ENCODE results near the gene HOOK1.

HOOK1 gene

DNA sequence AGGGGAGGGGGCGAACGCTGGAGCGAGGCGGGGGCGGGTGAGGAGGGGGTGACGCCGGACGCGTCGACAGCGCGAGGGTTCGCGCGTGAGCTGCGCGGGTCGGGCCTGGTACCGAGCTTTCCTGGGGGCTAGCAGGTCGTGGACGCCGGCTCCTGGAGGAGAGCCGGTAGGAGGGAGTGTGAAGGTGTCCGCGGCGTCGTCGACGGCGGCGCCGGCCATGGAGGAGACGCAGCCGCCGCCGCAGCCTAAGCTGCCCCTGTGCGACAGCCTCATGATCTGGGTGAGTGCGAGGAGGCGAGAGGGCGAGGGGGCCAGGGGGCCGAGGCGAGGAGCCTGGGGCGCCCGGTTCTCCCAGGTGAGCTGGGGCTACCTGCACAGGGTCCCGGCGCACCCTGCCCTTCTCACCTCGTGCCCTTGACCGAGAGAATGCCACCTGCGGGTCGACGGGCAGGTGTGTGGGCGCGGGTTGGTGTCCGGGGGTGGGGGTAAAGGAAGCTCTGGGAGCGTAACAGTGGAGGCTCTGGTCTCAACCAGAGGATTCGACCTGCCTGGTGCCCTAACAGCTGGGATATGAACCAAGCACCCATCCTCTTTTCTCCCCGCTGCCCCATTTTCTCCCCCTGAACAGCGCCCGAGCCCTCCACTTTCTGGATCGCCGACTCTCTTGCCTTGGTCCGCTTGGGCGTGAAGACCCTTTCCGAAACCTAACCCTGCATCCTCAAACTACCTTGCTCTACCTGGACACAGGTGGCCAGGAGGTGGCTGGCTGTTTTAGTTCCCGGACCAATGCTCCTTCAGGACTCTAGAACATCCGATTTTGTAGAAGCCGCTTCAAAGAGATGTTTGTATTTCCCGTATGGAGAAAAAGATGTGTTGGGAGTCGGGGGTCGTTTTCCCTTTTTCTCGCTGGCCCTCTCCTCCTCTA lies at the start of gene HOOK1:
HOOK1 (plus strand) TSS at position 49 of the 925 bp plus-strand sequence; CDS start at position 218, 169 bp downstream.
- peak; percentile 89 for DNase-seq

DNA sequence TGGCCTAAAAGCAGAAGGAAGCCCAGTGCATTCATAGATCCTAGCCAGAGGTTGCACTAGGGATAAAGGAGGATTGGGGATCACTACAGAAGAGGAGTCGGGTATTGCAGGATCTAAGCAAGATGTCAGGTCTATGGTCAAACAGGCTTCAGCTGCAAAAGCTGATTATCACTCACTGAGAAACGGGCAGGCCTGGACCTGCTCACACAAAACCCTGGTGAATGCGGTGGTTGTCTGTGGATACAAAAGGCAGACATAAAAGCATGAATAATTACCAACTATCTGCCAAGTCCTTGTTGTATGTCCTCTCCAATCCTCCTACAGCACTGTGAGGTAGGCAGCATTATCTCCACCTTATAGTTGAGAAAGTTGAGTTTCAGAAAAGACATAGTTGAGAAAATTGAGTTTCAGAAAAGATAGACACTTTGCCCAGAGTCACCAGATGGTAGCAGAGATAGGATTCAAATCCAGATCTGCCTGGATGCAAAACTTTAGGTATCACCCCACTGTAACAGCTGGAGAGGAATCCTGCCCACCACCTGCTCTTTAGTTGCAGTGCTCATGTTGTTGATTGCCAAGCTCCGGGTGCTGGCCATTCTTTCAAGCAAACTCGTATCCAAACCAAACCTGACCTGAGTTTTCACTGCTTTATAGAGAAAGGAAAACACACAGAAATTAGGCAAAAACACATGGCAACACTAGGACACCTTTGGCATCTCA lies 49.6 kb upstream of the HOOK1 start:
- peak; percentile 19 for DNase-seq

GRCh38 chr1:59766227-59766855 lies 48.4 kb upstream of the HOOK1 start:
- no peak for DNase-seq

DNA sequence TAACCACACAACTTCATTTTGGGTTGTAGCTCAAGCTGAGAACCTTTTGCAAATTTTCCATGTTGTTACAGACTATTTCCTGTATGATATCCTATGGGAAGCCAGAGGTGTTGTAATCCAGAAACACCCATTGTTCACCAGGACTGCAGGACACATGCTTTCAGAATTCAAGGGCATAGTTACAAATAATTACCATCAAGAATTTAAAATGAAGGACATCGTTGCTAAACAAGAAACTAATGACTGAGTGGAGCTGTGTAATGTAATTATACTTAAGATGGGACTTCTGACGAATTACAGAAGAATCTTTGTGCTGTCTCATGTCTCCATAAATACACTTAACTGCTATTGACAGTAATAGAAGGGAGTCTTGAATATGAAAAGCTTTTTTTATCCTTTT lies 47.6 kb upstream of the HOOK1 start:
- no peak for DNase-seq

- peak; percentile 82 for DNase-seq
Measured at GRCh38 chr1:59768792-59769735, 45.7 kb upstream of the HOOK1 start.

DNA sequence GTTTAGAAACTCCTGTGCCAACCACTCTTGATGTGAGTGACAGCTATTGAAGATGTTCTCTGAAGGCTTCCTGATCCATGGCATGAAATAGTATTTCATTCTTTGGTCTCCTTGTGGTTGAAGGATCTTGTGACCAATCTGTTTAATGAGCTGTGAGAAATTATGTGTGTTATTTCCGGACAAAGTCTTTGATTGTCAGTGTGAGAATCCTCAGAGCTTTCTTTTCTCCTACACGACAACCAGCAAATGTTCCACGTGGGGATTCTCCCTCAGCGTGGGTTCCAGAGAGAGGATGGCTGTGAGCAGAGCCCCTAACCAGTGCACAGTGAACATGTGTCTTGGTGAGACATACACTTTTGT lies 45.0 kb upstream of the HOOK1 start:
- DNase-seq: peak; percentile 46

DNA sequence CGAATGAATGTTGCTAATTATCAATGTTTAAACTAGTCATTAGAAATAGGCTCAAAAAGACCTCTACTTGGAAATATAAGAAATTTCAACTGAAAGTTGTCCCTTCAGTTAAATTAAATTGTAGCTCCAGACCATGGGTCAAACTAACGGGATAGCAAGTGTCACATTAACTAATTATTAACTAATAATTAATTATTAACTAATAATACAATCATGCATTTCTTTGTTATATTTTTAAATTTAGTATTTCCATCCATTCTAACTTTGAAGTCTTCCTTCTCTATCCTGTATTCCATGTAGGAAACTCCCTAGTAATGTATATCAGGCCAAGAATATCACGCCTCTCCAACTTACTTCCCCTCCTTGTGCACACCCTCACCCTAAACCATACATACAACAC lies 43.4 kb upstream of the HOOK1 start:
- no peak for DNase-seq

GRCh38 chr1:59775480-59775879 lies 39.3 kb upstream of the HOOK1 start:
- DNase-seq: no peak

- peak; percentile 13 for DNase-seq
Measured at GRCh38 chr1:59776960-59777852, 37.5 kb upstream of the HOOK1 start.

DNA sequence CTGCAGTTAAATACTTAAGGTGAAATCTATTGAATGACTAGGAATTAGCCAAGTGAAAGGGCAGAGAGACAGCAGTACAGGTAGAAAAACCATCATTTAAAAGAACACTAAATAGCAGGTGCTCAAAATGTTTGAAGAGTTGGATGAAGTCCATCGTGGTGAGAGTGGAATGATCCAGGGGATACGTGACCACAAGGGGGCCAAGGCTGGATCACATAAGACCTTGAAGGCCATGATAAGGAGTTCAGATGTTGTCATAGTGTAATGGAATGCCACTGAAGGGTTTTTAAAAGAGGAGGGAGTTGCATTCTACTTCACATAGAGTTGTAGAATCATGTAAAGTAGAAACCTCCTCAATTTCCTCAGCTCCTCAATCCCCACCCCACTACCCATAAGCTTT lies 34.8 kb upstream of the HOOK1 start:
- peak; percentile 52 for DNase-seq

GRCh38 chr1:59788825-59789224 lies 25.9 kb upstream of the HOOK1 start:
- DNase-seq: no peak

- DNase-seq: no peak
Measured at GRCh38 chr1:59798600-59798999, 16.1 kb upstream of the HOOK1 start.

DNA sequence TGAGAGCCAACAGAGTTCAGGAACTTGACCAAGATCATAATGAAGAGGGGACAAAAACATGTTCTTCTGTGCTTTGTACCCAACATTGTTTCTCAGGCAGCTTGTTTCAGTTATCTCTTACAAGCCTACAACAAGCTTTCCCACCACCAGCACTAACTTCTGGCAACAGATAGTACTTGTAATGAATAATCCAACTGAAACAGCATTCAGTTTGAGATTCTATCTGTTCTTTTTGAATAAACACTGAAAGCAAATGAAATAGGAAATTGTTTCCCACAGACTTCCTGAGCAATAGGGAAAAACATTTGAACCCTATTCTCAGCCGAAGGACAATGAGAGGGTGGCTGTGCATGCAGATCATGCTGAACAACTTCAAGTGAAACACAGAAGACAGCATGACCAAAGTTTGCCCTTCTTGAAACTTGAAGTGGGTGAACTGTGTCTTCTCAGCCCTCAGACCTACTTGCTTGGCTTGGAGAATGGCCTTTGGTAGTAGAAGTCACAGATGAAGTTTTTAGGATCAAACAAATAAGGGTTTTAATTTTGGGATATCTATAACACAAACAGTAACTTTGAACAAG lies 11.2 kb upstream of the HOOK1 start:
- DNase-seq: no peak

- DNase-seq: no peak
Measured at GRCh38 chr1:59804301-59804700, 10.4 kb upstream of the HOOK1 start.

DNA sequence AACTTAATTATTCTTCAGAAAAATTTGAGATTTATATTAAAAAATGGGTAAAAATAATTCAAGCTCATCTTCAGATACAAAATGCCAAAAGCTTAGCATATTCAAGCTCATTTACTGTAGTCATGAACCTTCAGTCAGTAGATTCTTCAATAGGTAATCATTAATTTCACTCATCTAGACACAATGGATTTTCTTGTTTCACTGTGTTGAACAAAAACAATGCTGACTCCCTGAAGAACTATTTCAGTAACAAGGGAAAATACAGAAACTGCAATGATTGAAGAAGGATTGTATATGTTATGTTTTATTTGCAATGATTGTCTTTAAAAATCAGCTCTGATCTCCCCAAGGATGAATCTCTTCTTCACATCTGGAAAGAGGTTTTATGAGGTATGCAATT lies 9.2 kb upstream of the HOOK1 start:
- DNase-seq: no peak

DNA sequence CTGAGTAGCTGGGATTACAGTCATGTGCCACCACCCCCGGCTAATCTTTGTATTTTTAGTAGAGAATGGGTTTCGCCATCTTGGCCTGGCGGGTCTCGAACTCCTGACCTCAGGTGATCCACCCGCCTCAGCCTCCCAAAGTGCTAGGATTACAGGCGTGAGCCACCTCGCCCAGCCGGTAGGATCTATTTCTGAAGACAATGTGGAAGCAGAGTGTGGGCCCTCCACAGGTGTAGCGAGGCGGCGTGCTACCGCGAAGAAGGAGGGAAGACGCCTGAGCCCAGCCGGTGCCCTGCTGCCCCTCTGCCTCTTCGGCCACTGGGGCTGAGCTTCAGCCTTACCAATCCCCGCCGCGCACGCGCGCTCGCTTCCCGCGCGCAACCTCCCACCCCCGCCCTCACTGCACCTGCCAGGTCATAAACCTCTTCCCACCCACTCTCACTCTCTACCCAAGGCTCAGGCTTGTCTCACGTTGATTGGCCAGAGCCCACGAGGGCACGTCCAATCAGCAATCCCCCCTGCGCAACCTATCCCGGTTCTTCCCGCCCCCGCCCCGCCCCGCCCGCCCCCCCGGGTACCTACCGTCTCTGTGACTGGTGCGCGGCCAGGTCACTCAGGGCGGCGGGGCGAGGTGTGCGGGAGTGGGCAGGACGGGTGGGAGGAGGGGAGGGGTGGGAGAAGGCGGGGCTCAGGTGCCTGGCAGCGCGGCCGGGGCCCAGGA lies 409 bp upstream of the HOOK1 start:
- DNase-seq: peak; percentile 100

DNA sequence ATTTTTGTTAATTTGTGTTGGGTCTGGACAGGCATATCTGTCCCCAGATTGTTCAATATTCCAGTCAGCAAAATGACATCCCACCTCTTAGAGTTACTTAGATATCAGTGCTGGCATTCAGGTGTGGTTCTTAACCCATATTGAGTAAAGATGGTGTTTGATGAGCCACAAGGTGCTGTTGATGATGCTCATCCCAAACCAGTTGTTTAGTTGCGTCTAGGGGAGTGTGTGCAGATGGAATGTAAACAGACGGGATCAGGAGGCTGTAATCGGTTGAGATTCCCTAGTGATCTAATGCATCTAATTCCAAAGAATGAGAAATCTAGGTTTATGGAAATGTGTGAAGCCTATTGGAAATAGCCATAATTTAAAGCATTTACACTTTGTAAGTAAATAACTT lies 1.1 kb downstream of the HOOK1 start:
- peak; percentile 67 for DNase-seq

DNA sequence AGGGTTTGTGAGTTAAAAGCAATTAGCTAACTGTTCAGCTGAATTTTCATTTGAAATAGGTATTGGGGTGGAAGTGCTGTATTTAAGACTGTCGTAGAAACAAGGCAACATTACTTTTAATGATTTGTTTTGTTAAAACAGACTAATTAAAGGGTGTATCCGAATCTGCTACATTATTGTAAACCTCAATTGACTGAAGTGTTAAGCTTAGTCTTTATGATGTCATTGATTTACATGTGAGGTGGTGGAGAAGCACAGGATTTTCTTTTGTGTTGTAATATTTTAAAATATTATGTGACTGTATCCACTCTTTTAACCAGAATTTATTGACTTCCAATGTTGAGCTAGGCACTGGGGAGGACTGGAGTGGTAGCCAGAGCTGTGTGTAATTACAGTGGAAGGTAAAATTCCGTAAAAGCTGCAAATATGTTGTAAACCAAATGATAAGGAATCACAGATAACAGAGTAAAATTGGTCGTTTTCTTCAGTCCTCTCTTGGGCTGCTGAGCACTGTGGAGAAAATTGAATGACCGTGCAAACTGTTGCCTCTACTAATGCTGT lies 1.6 kb downstream of the HOOK1 start:
- peak; percentile 25 for DNase-seq

DNA sequence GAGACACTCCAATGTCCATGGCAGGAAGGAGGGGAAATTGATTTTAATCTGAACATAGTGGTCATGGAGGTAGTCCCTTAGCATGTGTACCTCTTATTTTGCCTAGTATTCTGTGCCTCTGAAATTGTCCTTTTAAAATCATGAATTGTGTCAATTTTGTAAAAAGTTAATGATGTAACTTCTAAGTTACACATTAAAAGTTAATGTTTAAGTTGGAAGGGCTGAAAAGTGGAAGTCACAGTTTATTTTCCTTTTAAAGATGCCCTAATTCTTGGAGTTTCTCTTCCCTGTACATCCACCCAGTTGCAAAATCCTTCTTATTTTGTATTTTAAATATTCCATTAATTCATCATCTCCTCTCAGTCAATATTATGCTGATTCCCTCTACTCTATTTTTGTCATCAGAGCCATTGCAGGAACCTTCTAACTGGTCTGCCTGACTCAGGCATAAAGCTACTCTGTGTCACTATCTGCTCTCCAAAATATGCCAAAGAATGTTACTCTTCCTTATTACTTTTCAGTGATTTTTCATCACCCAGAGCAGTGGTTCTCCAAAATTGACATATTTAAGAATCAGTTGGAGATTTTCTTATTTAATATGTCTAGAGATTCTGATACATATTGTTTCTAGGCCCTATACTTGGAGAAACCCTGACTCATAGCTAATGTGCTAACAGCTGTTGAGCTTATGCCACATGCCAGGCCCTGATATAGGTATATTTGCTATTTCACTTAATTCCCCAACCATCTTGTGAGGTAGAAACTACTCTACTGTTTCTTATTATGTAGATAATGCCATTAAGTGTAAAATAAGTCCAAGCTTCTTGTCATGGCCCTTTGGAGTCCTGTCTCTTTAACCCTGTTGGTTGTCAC lies 5.1 kb downstream of the HOOK1 start:
- DNase-seq: peak; percentile 11

Measured in DMS53 (cell line).